CD4-positive, CD25-positive, alpha-beta regulatory T cell (primary cell): Measurements from ENCODE around the gene SAMD7. TPM values are rescaled to one million over a fixed set of nuclear protein-coding genes. Genes with fewer than 3 reads are reported as not detected.

ENCODE experiments used
- ATAC-seq, 2 donors: fragments of 150-1000 bp; cut with Tn5 transposase; one replicate each; pipeline ENCODE4 v1.10.0; 2021; ENCODE audit warnings: low read depth in 2 of 2, moderate number of reproducible peaks in 2 of 2, moderate library complexity in 1 of 2
- DNase-seq, 3 donors: peaks; one replicate each; pipeline versions ENCODE4 v3.0.0 to v3.0.0-alpha.2; 2012 to 2022; ENCODE audit warnings: mixed read lengths in 1 of 3
- H3K27ac ChIP-seq: one replicate; pipeline ENCODE4 v1.7.0; 2013; ENCODE audit warnings: mild to moderate bottlenecking, low read length; ENCODE audit not compliant: insufficient read depth, poor library complexity, severe bottlenecking
- H3K27me3 ChIP-seq: one replicate; pipeline ENCODE4 v1.7.0; 2013; ENCODE audit warnings: low read length; ENCODE audit not compliant: control insufficient read depth, insufficient read depth
- H3K36me3 ChIP-seq: one replicate; pipeline ENCODE4 v1.7.0; 2013; ENCODE audit warnings: mild to moderate bottlenecking, low read length, moderate library complexity; ENCODE audit not compliant: control insufficient read depth, insufficient read depth
- H3K4me1 ChIP-seq: 2 replicates; pipeline ENCODE4 v1.7.0; 2013; ENCODE audit warnings: mild to moderate bottlenecking, low read length; ENCODE audit not compliant: insufficient read depth, control insufficient read depth, poor library complexity, severe bottlenecking
- H3K4me3 ChIP-seq: one replicate; pipeline ENCODE4 v1.7.0; 2013; ENCODE audit warnings: low read depth, mild to moderate bottlenecking, low read length, moderate library complexity
- H3K9me3 ChIP-seq, 2 experiments: 1 replicate in 1 of 2; 2 replicates in 1 of 2; pipeline ENCODE4 v1.7.0; 2013; ENCODE audit warnings: low read length in 2 of 2, mild to moderate bottlenecking in 1 of 2, moderate library complexity in 1 of 2; ENCODE audit not compliant: control insufficient read depth in 2 of 2
- H3K27ac Mint-ChIP-seq, 3 donors: one replicate each; pipeline ENCODE4 v1.8.0; 2020 to 2022; ENCODE audit warnings: mild to moderate bottlenecking in 3 of 3, mixed read lengths in 3 of 3, moderate library complexity in 2 of 3
- H3K27me3 Mint-ChIP-seq: one replicate; pipeline ENCODE4 v1.8.0; 2022; ENCODE audit warnings: mild to moderate bottlenecking, mixed read lengths
- H3K36me3 Mint-ChIP-seq: one replicate; pipeline ENCODE4 v1.8.0; 2020; ENCODE audit warnings: mixed read lengths
- H3K4me1 Mint-ChIP-seq, 4 donors: one replicate each; pipeline ENCODE4 v1.8.0; 2020 to 2022; ENCODE audit warnings: mixed read lengths in 4 of 4, mild to moderate bottlenecking in 1 of 4
- H3K4me3 Mint-ChIP-seq, 4 donors: one replicate each; pipeline ENCODE4 v1.8.0; 2020 to 2022; ENCODE audit warnings: mild to moderate bottlenecking in 4 of 4, mixed read lengths in 4 of 4, moderate library complexity in 3 of 4
- H3K9me3 Mint-ChIP-seq, 7 donors: one replicate each; pipeline ENCODE4 v1.8.0; 2020 to 2022; ENCODE audit warnings: mixed read lengths in 7 of 7, mild to moderate bottlenecking in 3 of 7, moderate library complexity in 2 of 7
- polyA plus RNA-seq, 4 donors: library from polyadenylated mRNA; unstranded; fragments of 300-500 nt; fragmentation: Illumina TruSeq; gene quantifications; one replicate each; pipeline ENCODE4 v1.2.3, GENCODE V29; 2021
- total RNA-seq: library from RNA; stranded (reverse); gene quantifications from one replicate; pipeline ENCODE4 v1.2.3, GENCODE V29; 2022

Gene SAMD7
- total and polyA plus RNA-seq, 5 donors from 2014 or later, result not detected

DNA sequence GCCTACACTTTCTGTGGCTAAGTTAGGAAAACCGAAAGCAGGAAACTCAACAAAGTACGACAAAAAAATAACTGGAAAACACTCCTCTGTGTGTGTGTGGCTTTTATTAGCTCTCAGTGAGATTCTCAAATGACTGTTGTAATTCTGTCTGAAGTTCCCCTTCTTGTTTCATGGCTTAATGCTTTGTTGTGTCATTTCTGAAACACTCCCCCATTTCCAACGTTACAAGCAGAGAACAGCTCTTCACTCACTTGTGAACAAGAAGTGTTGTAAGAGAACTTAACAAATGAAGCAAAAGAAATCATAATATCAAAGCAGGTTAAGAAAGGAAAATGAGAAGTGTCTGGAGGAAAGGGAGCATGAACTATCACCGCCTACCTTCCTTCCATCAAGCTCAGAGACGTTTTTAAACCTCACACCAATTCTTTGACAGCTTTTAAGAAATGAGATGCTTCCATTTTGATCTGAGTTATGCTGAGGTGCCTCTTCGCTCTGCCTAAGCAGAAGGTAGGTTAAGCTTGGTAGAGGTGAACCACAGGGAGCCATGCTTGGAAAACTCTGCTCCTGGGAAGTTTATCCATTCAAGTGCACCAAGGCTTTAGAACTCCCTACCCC lies 42.9 kb downstream of the SAMD7 start:
- no peaks in the 10 kb centered on the region for H3K36me3 Mint-ChIP-seq
- Histone ChIP-seq H3K4me1 (no peaks in the 10 kb centered on the region), H3K27ac (no peak overlapping the region), H3K4me3 (no peak overlapping the region), H3K36me3 (no peaks in the 10 kb centered on the region), H3K9me3 (no peaks in the 10 kb centered on the region), H3K27me3 (peaks cover 25% of the 10 kb centered on the region)
- H3K9me3 Mint-ChIP-seq, result peaks cover 0 to 3% (median 0%) of the 10 kb centered on the region in 7 donors
- peaks cover 32% of the 10 kb centered on the region for H3K27me3 Mint-ChIP-seq
- H3K27ac Mint-ChIP-seq, result peak overlapping the region in 1 of 3 donors; percentile 11
- no peak for ATAC-seq
- H3K4me1 Mint-ChIP-seq, result no peaks in the 10 kb centered on the region
- H3K4me3 Mint-ChIP-seq, result no peak overlapping the region
- DNase-seq, result no peak

DNA sequence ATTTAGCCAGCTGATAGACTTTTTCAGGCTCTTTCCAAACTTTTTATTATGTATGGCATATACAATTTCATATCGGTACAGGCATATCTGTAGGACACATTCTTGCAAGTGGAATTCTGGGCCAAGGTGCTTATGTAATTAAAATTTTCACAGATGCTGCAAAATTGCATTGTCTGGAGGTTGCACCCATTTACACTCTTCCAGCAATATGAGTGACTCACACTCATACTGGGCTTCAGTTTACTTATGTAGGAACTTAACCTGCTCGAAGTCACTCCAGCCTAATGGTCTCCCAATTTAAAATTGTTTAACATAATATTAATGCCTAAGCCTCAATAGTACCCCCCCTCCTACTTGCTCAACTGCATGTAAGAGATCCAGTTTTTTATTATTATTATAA lies 44.0 kb downstream of the SAMD7 start:
- Histone ChIP-seq H3K4me3 (no peak overlapping the region), H3K27me3 (peaks cover 31% of the 10 kb centered on the region), H3K4me1 (no peaks in the 10 kb centered on the region), H3K36me3 (no peaks in the 10 kb centered on the region), H3K27ac (no peak overlapping the region), H3K9me3 (no peaks in the 10 kb centered on the region)
- ATAC-seq (no peak), DNase-seq (no peak)
- Mint-ChIP-seq H3K9me3 (peaks cover 0 to 3% (median 0%) of the 10 kb centered on the region in 7 donors), H3K4me1 (no peaks in the 10 kb centered on the region), H3K4me3 (no peak overlapping the region), H3K27ac (no peak overlapping the region), H3K36me3 (no peaks in the 10 kb centered on the region), H3K27me3 (peaks cover 32% of the 10 kb centered on the region)

DNA sequence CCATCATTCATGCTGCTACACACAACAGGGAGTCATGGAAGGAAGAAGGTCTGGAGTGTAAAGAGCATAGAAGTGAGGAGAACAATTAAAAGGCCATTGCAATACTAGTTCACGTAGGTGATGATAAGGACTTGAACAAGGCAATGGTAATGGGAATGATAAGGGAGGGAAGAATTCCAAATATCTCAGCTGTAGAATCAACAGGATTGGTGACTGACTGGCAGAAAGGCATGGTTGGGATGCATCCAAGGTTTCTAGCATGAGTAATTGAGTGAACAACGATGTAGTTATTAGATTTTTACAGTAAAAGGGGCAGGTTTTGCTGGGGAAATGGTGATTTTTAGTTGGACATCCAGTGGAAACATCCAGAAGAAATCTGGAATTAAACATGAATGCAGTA lies 52.8 kb downstream of the SAMD7 start:
- Mint-ChIP-seq H3K4me1 (peaks cover 16 to 44% (median 30%) of the 10 kb centered on the region in 4 donors), H3K27me3 (peaks cover 15% of the 10 kb centered on the region), H3K9me3 (peaks cover 0 to 2% (median 0%) of the 10 kb centered on the region in 7 donors), H3K27ac (peak overlapping the region in 2 of 3 donors; percentile 99), H3K36me3 (peaks cover 6% of the 10 kb centered on the region), H3K4me3 (peak overlapping the region in 3 of 4 donors; percentile 5 to 85 (median 7))
- DNase-seq (no peak), ATAC-seq (no peak)
- no peaks in the 10 kb centered on the region for H3K36me3 ChIP-seq
- no peak overlapping the region for H3K27ac ChIP-seq
- no peak overlapping the region for H3K4me3 ChIP-seq
- H3K27me3 ChIP-seq, result peaks cover 12% of the 10 kb centered on the region
- peaks cover 21% of the 10 kb centered on the region for H3K4me1 ChIP-seq
- H3K9me3 ChIP-seq, result no peaks in the 10 kb centered on the region

DNA sequence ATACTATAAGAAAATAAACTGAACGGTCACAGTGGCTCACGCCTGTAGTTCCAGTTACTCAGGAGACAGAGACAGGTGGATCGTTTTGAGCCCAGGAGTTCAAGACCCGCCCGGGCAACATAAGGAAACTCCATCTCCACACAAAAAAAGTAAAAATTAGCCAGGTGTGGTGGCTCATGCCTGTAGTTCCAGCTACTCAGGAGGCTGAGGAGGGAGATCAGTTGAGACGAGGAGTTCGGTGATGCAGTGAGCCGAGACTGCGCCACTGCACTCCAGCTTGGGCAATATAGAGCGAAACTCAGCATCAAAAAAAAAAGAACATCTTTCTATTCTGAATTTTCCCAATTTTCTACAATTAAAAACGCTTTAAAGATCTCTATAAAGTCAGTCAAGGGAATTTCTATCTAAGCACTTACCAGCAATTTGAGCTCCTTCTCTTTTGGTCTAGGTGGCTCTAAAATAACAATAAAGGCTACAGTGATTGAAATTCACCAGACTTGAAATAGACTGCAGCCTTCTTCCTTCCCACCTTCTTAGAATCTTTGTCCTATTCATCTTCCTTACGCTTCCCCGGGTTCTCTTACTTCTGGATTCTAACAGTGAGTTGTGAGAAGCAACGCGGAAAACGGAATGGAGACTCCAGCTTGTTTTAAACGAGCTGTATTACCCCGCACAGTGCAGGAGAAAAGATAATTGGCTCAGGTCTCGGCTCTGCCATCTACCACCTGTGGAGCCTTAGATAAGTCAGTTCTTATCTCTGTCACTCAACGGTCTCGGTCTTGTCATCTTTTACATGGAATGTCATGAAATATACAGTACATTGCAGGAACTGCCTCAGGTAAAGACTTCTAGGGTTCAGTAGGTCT lies 54.4 kb downstream of the SAMD7 start:
- Mint-ChIP-seq H3K27ac (peak overlapping the region; percentile 99), H3K9me3 (peaks cover 0 to 2% (median 0%) of the 10 kb centered on the region in 7 donors), H3K36me3 (peaks cover 6% of the 10 kb centered on the region), H3K27me3 (peaks cover 9% of the 10 kb centered on the region), H3K4me3 (peak overlapping the region; percentile 85 to 100 (median 95)), H3K4me1 (peaks cover 24 to 59% (median 45%) of the 10 kb centered on the region in 4 donors)
- no peak for DNase-seq
- Histone ChIP-seq H3K27ac (peak overlapping the region; percentile 90), H3K27me3 (peaks cover 6% of the 10 kb centered on the region), H3K36me3 (peaks cover 2% of the 10 kb centered on the region), H3K9me3 (no peaks in the 10 kb centered on the region), H3K4me1 (peaks cover 34% of the 10 kb centered on the region), H3K4me3 (peak overlapping the region; percentile 97)
- ATAC-seq, result peak; percentile 4 to 13

DNA sequence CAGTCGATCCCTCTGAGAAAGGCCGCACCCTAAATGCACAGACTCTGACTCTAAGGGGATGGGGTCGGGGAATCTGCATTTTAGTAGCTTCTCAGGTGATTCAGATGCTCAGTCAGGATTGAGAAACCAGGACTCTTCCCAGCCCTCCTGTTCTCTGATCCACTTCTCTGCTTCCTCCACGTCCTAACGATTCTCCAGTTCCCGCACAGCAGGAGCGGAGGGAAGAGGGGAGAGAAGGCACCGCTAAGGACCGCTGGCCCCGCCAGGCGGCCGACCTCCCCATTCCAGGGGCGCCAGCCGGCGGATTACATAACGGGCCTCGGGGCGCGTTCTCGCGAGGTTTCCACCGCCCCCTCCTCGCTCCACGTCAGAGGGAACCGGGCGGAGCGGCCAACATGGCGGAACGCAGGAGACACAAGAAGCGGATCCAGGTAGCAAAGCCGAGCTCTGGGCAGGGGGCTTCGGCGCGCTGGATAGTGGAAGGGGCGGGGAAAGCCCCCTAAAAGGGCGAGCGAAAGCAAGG lies 55.1 kb downstream of the SAMD7 start, which contains the start of gene SEC62:
Gene SEC62 (plus strand): TSS at position 380 of the 523 bp plus-strand sequence. CDS start 16 bp downstream, at position 396.
- no peaks in the 10 kb centered on the region for H3K36me3 Mint-ChIP-seq
- ATAC-seq, result peak; percentile 92 to 94
- Histone ChIP-seq H3K4me3 (peak within 1 kb of the TSS; percentile 97), H3K27ac (peak within 1 kb of the TSS; percentile 90), H3K36me3 (peaks cover 5% of the 10 kb centered on the region), H3K27me3 (no peaks in the 10 kb centered on the region), H3K4me1 (peaks cover 37% of the 10 kb centered on the region), H3K9me3 (no peaks in the 10 kb centered on the region)
- H3K9me3 Mint-ChIP-seq, result no peaks in the 10 kb centered on the region
- peak within 1 kb of the TSS; percentile 85 to 100 (median 95) for H3K4me3 Mint-ChIP-seq
- peaks cover 8% of the 10 kb centered on the region for H3K27me3 Mint-ChIP-seq
- peak within 1 kb of the TSS; percentile 99 for H3K27ac Mint-ChIP-seq
- H3K4me1 Mint-ChIP-seq, result peaks cover 24 to 63% (median 49%) of the 10 kb centered on the region in 4 donors
- DNase-seq, result peak; percentile 91 to 96 (median 95)

DNA sequence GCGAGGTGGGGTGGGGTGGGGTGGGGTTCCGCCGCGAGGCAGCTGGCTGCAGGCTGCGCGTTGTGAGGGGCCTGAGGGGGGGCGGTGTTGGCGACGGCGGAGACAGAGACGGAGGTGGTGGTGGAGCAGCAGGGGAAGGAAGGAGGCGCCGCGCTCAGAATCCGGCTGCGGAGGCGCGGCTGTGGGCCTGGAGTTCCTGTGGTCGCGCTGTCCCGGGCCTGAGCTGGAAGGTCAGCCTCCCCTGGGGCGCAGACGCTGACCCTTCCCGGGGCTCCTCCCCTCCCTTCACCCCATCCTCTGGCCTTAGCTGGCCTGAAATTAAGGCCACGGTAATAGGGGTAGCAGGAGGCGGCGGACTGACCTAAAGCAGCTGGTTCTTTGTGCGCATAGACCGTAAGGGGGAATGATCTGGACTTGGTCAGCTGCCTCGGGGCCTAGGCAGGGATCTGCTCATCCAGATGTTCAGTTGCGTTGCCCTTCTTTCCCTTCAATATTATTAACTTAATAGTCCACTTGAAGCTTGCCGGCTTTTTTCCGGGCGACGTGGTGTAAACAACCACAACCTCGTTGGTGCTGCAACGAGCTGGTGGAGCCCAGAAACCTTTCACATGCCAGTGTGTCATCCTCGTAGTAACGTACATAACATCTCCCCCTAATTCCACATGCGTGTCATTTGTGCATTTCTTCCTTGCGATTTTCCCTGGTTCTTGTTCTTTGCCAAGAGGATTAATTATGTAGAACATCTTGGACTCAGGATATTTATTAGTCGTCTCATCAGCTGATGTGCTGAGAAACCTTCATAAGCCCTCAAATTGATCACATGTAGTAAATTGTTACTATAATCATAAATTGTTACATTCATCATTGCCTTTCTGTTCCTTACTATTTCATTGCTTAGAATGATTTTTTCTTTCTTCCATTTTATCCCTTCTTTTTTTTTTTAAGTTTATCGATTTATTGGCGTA lies 55.9 kb downstream of the SAMD7 start:
- H3K4me3 Mint-ChIP-seq, result peak overlapping the region; percentile 85 to 100 (median 95)

More for the DNA sequence above, 55.9 kb downstream of the SAMD7 start:
- ATAC-seq (peak; percentile 70 to 74), DNase-seq (peak in 2 of 3 donors; percentile 4 to 61)
- Mint-ChIP-seq H3K36me3 (no peaks in the 10 kb centered on the region), H3K4me1 (peaks cover 29 to 70% (median 57%) of the 10 kb centered on the region in 4 donors), H3K27ac (peak overlapping the region; percentile 99), H3K27me3 (peaks cover under 1% of the 10 kb centered on the region), H3K9me3 (no peaks in the 10 kb centered on the region)
- Histone ChIP-seq H3K4me1 (peaks cover 41% of the 10 kb centered on the region), H3K36me3 (peaks cover 5% of the 10 kb centered on the region), H3K4me3 (peak overlapping the region; percentile 93), H3K27ac (peak overlapping the region; percentile 90), H3K9me3 (no peaks in the 10 kb centered on the region), H3K27me3 (no peaks in the 10 kb centered on the region)
